Loucy (cell line): ENCODE measurements around the gene GJA4.

Experiments used
- H2AFZ ChIP-seq: fragments of 200-600 bp; sonication (generic); 2 replicates; pipeline ENCODE4 v1.6.0; 2016; ENCODE audit warnings: antibody characterized with exemption, mild to moderate bottlenecking, low read length, moderate library complexity
- H3F3A ChIP-seq: fragments of 200-600 bp; 2 replicates; pipeline ENCODE4 v1.6.0; 2016; ENCODE audit warnings: antibody characterized with exemption, low read depth, mild to moderate bottlenecking
- H3K27me3 ChIP-seq: fragments of 200-600 bp; sonication (generic); 2 replicates; pipeline ENCODE4 v1.6.1; 2014; ENCODE audit warnings: low read length, mild to moderate bottlenecking; ENCODE audit not compliant: insufficient read depth, poor library complexity, severe bottlenecking
- H3K36me3 ChIP-seq: fragments of 200-600 bp; sonication (generic); 2 replicates; pipeline ENCODE4 v1.6.1; 2016; ENCODE audit warnings: low read length; ENCODE audit not compliant: insufficient read depth
- H3K4me1 ChIP-seq: fragments of 200-600 bp; sonication (generic); 2 replicates; pipeline ENCODE4 v1.5.1; 2014; ENCODE audit warnings: low read length, mild to moderate bottlenecking; ENCODE audit not compliant: insufficient read depth, poor library complexity, severe bottlenecking
- H3K4me2 ChIP-seq: fragments of 200-600 bp; sonication (generic); 2 replicates; pipeline ENCODE4 v1.6.0; 2014; ENCODE audit warnings: antibody characterized with exemption, low read length, low read depth, mild to moderate bottlenecking; ENCODE audit not compliant: poor library complexity, severe bottlenecking
- H3K4me3 ChIP-seq: fragments of 200-600 bp; sonication (generic); 2 replicates; pipeline ENCODE4 v1.5.1; 2014; ENCODE audit warnings: low read length, mild to moderate bottlenecking, mixed read lengths; ENCODE audit not compliant: poor library complexity, severe bottlenecking
- H3K79me2 ChIP-seq: fragments of 200-600 bp; sonication (generic); 2 replicates; pipeline ENCODE4 v1.6.1; 2014; ENCODE audit warnings: low read length; ENCODE audit not compliant: insufficient read depth
- H3K9ac ChIP-seq: fragments of 200-600 bp; sonication (generic); 2 replicates; pipeline ENCODE4 v1.6.0; 2014; ENCODE audit warnings: mild to moderate bottlenecking, low read depth, low read length, moderate library complexity; ENCODE audit not compliant: poor library complexity, severe bottlenecking
- H3K9me2 ChIP-seq: fragments of 200-600 bp; sonication (generic); replicated peaks from 2 replicates; pipeline ENCODE4 v1.6.1; 2016; ENCODE audit warnings: low read depth, low read length, mixed read lengths
- H3K9me3 ChIP-seq: fragments of 200-600 bp; sonication (generic); 2 replicates; pipeline ENCODE4 v1.6.1; 2014; ENCODE audit warnings: mild to moderate bottlenecking, antibody characterized with exemption, low read length, low read depth; ENCODE audit not compliant: insufficient read depth
- H4K20me1 ChIP-seq: fragments of 200-600 bp; sonication (generic); 2 replicates; pipeline ENCODE4 v1.6.0; 2014; ENCODE audit warnings: antibody characterized with exemption, low read length, mild to moderate bottlenecking; ENCODE audit not compliant: insufficient read depth, poor library complexity, severe bottlenecking
- CTCF ChIP-seq: fragments of 200-600 bp; sonication (generic); conservative IDR thresholded peaks from 2 replicates; pipeline ENCODE4 v1.5.1; 2014; ENCODE audit warnings: mild to moderate bottlenecking, antibody characterized with exemption, low read length
- EZH2phosphoT487 ChIP-seq: fragments of 200-600 bp; IDR thresholded peaks from 2 replicates; pipeline ENCODE4 v1.6.1; 2018; ENCODE audit warnings: antibody characterized with exemption, mild to moderate bottlenecking, moderate library complexity, borderline replicate concordance

GJA4 gene

GRCh38 chr1:34757386-34757785 is 35.4 kb upstream of the GJA4 start:
- Histone ChIP-seq H3K4me2 (no peak overlapping the region), H3F3A (no peaks in the 10 kb centered on the region), H3K27me3 (no peaks in the 10 kb centered on the region), H3K4me3 (no peak overlapping the region), H3K36me3 (no peaks in the 10 kb centered on the region), H3K4me1 (no peaks in the 10 kb centered on the region), H2AFZ (no peak overlapping the region), H3K9ac (no peak overlapping the region), H3K9me3 (no peaks in the 10 kb centered on the region), H3K79me2 (no peaks in the 10 kb centered on the region), H3K9me2 (no peaks in the 10 kb centered on the region), H4K20me1 (no peaks in the 10 kb centered on the region)
- TF ChIP-seq EZH2phosphoT487, result no peak
- TF ChIP-seq CTCF, result no peak

- Histone ChIP-seq H3F3A (no peaks in the 10 kb centered on the region), H3K9ac (no peak overlapping the region), H3K9me3 (no peaks in the 10 kb centered on the region), H4K20me1 (no peaks in the 10 kb centered on the region), H3K36me3 (no peaks in the 10 kb centered on the region), H3K4me3 (no peak overlapping the region), H3K4me1 (no peaks in the 10 kb centered on the region), H3K79me2 (no peaks in the 10 kb centered on the region), H3K4me2 (no peak overlapping the region), H2AFZ (no peak overlapping the region), H3K9me2 (no peaks in the 10 kb centered on the region), H3K27me3 (no peaks in the 10 kb centered on the region)
- TF ChIP-seq CTCF (no peak), EZH2phosphoT487 (no peak)
Observed at GRCh38 chr1:34758751-34759150, 34.0 kb upstream of the GJA4 start.

- no peaks in the 10 kb centered on the region for H3F3A ChIP-seq
- no peak within 1 kb of the TSS for H3K4me2 ChIP-seq
- H3K4me3 ChIP-seq, result no peak within 1 kb of the TSS
- no peaks in the 10 kb centered on the region for H4K20me1 ChIP-seq
- no peak within 1 kb of the TSS for H2AFZ ChIP-seq
- no peak within 1 kb of the TSS for H3K9ac ChIP-seq
- no peaks in the 10 kb centered on the region for H3K27me3 ChIP-seq
- no peaks in the 10 kb centered on the region for H3K9me2 ChIP-seq
- H3K4me1 ChIP-seq, result no peaks in the 10 kb centered on the region
- TF ChIP-seq CTCF, result no peak
- TF ChIP-seq EZH2phosphoT487, result no peak
- H3K79me2 ChIP-seq, result no peaks in the 10 kb centered on the region
- no peaks in the 10 kb centered on the region for H3K36me3 ChIP-seq
- H3K9me3 ChIP-seq, result no peaks in the 10 kb centered on the region
Observed at GRCh38 chr1:34759503-34760357, 33.1 kb upstream of the GJA4 start, which contains the start of gene GJB4. Gene GJB4, plus strand, starts transcription at chr1:34759740. Its CDS starts 1,515 bp downstream, at chr1:34761255.
